DOHH2 (cell line): ENCODE results near the gene TEX36.

Source experiments
- CTCF ChIP-seq: fragments of 200-600 bp; sonication (generic); IDR thresholded peaks from one replicate; pipeline ENCODE4 v1.5.1; 2014; ENCODE audit warnings: antibody characterized with exemption, mild to moderate bottlenecking, low read depth, low read length; ENCODE audit not compliant: poor library complexity, severe bottlenecking
- EZH2phosphoT487 ChIP-seq: fragments of 200-600 bp; sonication (generic); IDR thresholded peaks from 2 replicates; pipeline ENCODE4 v1.6.1; 2017; ENCODE audit warnings: borderline replicate concordance, mild to moderate bottlenecking, antibody characterized with exemption, low read length, moderate library complexity, mixed read lengths

- no peak for TF ChIP-seq CTCF
- no peak for TF ChIP-seq EZH2phosphoT487
Observed at GRCh38 chr10:125672884-125673283, 10.1 kb downstream of the TEX36 start.
